ENCODE measurements around the gene SLC19A3. TPM values are rescaled to one million over a fixed set of nuclear protein-coding genes. Genes with fewer than 3 reads are reported as not detected.
"Not testable (repeated sequence)": the region's sequence is repeated elsewhere in the genome, so short reads cannot be mapped to it uniquely, and the experiment has no call there.

Gene SLC19A3
- total and polyA plus RNA-seq, 2 experiments from 2014 or later: 0.65 to 0.71 TPM

DNA sequence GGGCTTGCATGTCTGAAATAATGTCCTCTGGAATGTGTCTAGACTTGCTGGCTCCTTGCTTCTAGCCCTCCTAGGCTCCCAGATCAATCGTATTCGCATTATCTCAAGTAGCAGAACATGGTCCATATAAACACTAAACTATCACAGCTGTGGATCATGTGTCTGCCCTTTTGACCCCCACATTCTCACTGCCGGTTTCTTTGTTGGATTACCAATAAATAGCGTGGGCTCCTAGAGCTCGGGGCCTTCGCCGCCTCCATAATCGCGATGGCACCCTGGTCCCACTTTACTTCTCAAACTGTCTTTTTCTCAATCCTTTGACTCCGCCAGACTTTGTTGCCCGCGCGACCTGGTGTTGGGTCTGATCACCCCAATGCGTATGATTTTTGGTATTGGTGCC lies 21.5 kb upstream of the SLC19A3 start:
- no peak for DNase-seq
- H3K4me2 ChIP-seq (ENCODE audit: unreplicated experiment): no peak overlapping the region
- H3K9me3 ChIP-seq (ENCODE audit: low read depth): no peaks in the 10 kb centered on the region
- no peaks in the 10 kb centered on the region for H3K27me3 ChIP-seq (replicated peaks; ENCODE audit: insufficient read depth)
- H3K4me3 ChIP-seq: no peak overlapping the region
- no peaks in the 10 kb centered on the region for H4K20me1 ChIP-seq (ENCODE audit: insufficient read depth)
- H3K27ac ChIP-seq: no peak overlapping the region
- no peaks in the 10 kb centered on the region for H3K9me2 ChIP-seq (ENCODE audit: insufficient read depth)
- no peaks in the 10 kb centered on the region for H3K4me1 ChIP-seq (ENCODE audit: insufficient read depth)
- no peak overlapping the region for H2AFZ ChIP-seq
- no peak for TF ChIP-seq EZH2 (IDR thresholded peaks at IDR 0.05; ENCODE audit: insufficient read depth, poor library complexity, severe bottlenecking)
- TF ChIP-seq EZH2phosphoT487 (IDR thresholded peaks at IDR 0.05; ENCODE audit: insufficient read depth, low read depth): no peak
- H3K9ac ChIP-seq: no peak overlapping the region
- 84 to 86% methylated on average over 14 of the region's 14 CpGs for WGBS, 2 experiments (ENCODE audit: low coverage in 1 of 2, low lambda C conversion rate in 2 of 2, missing lambda C conversion rate in 2 of 2)
- H3K79me2 ChIP-seq (ENCODE audit: insufficient read depth): no peaks in the 10 kb centered on the region
- in situ Hi-C loops (cut with MboI): no loop called here
- no peaks in the 10 kb centered on the region for H3K36me3 ChIP-seq (ENCODE audit: low read depth)
- H3F3A ChIP-seq (ENCODE audit: insufficient read depth): no peaks in the 10 kb centered on the region

- no peak within 1 kb of the TSS for H3K27ac ChIP-seq
- no peak for DNase-seq
- WGBS, 2 experiments (ENCODE audit: low coverage in 1 of 2, low lambda C conversion rate in 2 of 2, missing lambda C conversion rate in 2 of 2): 72 to 81% methylated on average over 3 to 5 of the region's 5 CpGs
Observed at GRCh38 chr2:227728035-227728434, 10.2 kb upstream of the SLC19A3 start, which contains the start of gene SCYGR7. Gene SCYGR7 (plus strand): TSS chr2:227728335. CDS start chr2:227728335, 0 bp downstream.

DNA sequence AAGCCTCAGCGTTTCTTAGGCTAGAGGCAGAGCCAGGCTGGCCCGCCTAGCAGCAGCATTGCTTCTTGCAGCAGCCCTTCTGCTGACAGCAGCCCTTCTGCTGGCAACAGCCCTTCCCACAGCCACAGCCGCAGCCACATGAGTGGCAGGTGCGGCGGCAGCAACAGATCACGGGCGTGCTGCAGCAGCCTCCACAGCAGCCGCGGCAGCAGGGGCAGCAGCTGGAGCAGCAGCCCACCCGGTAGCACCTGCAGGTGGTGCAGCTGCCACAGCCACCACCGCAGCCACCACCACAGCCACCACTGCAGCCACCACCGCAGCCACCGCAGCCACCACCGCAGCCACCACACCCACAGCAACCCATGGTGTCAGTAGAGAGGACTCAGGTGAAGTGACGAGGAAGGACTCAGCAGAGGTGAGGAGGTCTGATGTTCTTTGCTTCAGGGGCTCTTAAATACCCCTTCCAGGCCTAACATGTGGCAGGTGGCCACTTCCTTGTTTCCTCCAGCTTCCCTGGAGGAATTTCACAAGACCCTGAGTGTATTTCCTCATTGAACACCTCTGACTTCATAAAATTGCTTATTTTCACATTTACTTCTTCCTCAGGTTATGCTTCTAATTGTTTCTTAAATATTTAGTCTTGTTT lies 6.7 kb upstream of the SLC19A3 start, which contains the start of gene SCYGR6:
SCYGR6 (minus strand) TSS at position 364 of the 646 bp plus-strand sequence; CDS start at position 364, 0 bp downstream.
- no peak within 1 kb of the TSS for H3K27ac ChIP-seq
- H3K36me3 ChIP-seq (ENCODE audit: low read depth): no peaks in the 10 kb centered on the region
- no peak within 1 kb of the TSS for H3K9ac ChIP-seq
- in situ Hi-C loops (cut with MboI): no loop called here
- WGBS, 2 experiments (ENCODE audit: low coverage in 1 of 2, low lambda C conversion rate in 2 of 2, missing lambda C conversion rate in 2 of 2): 67 to 71% methylated on average over 15 of the region's 15 CpGs
- H3K27me3 ChIP-seq (replicated peaks; ENCODE audit: insufficient read depth): peaks cover 7% of the 10 kb centered on the region
- H3K4me2 ChIP-seq (ENCODE audit: unreplicated experiment): no peak within 1 kb of the TSS
- no peak within 1 kb of the TSS for H3K4me3 ChIP-seq
- H2AFZ ChIP-seq: no peak within 1 kb of the TSS
- H3K9me2 ChIP-seq (ENCODE audit: insufficient read depth): no peaks in the 10 kb centered on the region
- no peaks in the 10 kb centered on the region for H3F3A ChIP-seq (ENCODE audit: insufficient read depth)
- no peaks in the 10 kb centered on the region for H4K20me1 ChIP-seq (ENCODE audit: insufficient read depth)
- H3K79me2 ChIP-seq (ENCODE audit: insufficient read depth): no peaks in the 10 kb centered on the region
- no peak for DNase-seq
- H3K4me1 ChIP-seq (ENCODE audit: insufficient read depth): no peaks in the 10 kb centered on the region
- H3K9me3 ChIP-seq (ENCODE audit: low read depth): no peaks in the 10 kb centered on the region
- no peak for TF ChIP-seq EZH2 (IDR thresholded peaks at IDR 0.05; ENCODE audit: insufficient read depth, poor library complexity, severe bottlenecking)
- no peak for TF ChIP-seq EZH2phosphoT487 (IDR thresholded peaks at IDR 0.05; ENCODE audit: insufficient read depth, low read depth)

More at GRCh38 chr2:227728035-227728434, 10.2 kb upstream of the SLC19A3 start, which contains the start of gene SCYGR7:
- H3K36me3 ChIP-seq (ENCODE audit: low read depth): no peaks in the 10 kb centered on the region; the same call in 1 of the 2 replicates
- H3K9me2 ChIP-seq (ENCODE audit: insufficient read depth): no peaks in the 10 kb centered on the region
- H3K9me3 ChIP-seq (ENCODE audit: low read depth): no peaks in the 10 kb centered on the region
- in situ Hi-C loops (cut with MboI): no loop called here
- no peaks in the 10 kb centered on the region for H4K20me1 ChIP-seq (ENCODE audit: insufficient read depth)
- TF ChIP-seq EZH2phosphoT487 (IDR thresholded peaks at IDR 0.05; ENCODE audit: insufficient read depth, low read depth) (no peak), EZH2 (IDR thresholded peaks at IDR 0.05; ENCODE audit: insufficient read depth, poor library complexity, severe bottlenecking) (no peak)
- H3K4me2 ChIP-seq (ENCODE audit: unreplicated experiment): no peak within 1 kb of the TSS
- no peaks in the 10 kb centered on the region for H3K4me1 ChIP-seq (ENCODE audit: insufficient read depth)
- no peaks in the 10 kb centered on the region for H3K79me2 ChIP-seq (ENCODE audit: insufficient read depth)
- H3K4me3 ChIP-seq: no peak within 1 kb of the TSS
- peaks cover 7% of the 10 kb centered on the region for H3K27me3 ChIP-seq (replicated peaks; ENCODE audit: insufficient read depth)
- H3K9ac ChIP-seq: no peak within 1 kb of the TSS
- no peak within 1 kb of the TSS for H2AFZ ChIP-seq
- H3F3A ChIP-seq (ENCODE audit: insufficient read depth): no peaks in the 10 kb centered on the region

GRCh38 chr2:227722821-227723220 lies 5.0 kb upstream of the SLC19A3 start:
- H3K27me3 ChIP-seq (replicated peaks; ENCODE audit: insufficient read depth); in situ Hi-C loops (cut with MboI); DNase-seq; H3K79me2 ChIP-seq (ENCODE audit: insufficient read depth); H4K20me1 ChIP-seq (ENCODE audit: insufficient read depth); H3K4me2 ChIP-seq (ENCODE audit: unreplicated experiment); H3K9me2 ChIP-seq (ENCODE audit: insufficient read depth); H3F3A ChIP-seq (ENCODE audit: insufficient read depth); H3K36me3 ChIP-seq (ENCODE audit: low read depth); H3K9ac ChIP-seq; H3K4me3 ChIP-seq; H2AFZ ChIP-seq; H3K4me1 ChIP-seq (ENCODE audit: insufficient read depth); H3K27ac ChIP-seq; H3K9me3 ChIP-seq (ENCODE audit: low read depth): not testable (repeated sequence)
- WGBS, 2 experiments (ENCODE audit: low coverage in 1 of 2, low lambda C conversion rate in 2 of 2, missing lambda C conversion rate in 2 of 2): 71 to 72% methylated on average over 7 of the region's 7 CpGs
